Measurements from ENCODE around the gene TRAF3. TPM values are rescaled to one million over a fixed set of nuclear protein-coding genes. Genes with fewer than 3 reads are reported as not detected.

Gene TRAF3
- total RNA-seq, 1 donor from 2014 or later, result 18.8 TPM

- intact Hi-C loops (cut with DNase I), result loop anchor here (10.0 kb wide), 1 partner anchor 215 kb away; no protein-coding TSS in a partner anchor
- DNase-seq (ENCODE audit: low spot score), result no peak
- ATAC-seq, result no peak
Observed at GRCh38 chr14:102909911-102910310, 132.7 kb downstream of the TRAF3 start.

GRCh38 chr14:102910442-102910841 is 133.2 kb downstream of the TRAF3 start:
- intact Hi-C loops (cut with DNase I), result loop anchor here (10.0 kb wide), 1 partner anchor 216 kb away; no protein-coding TSS in a partner anchor
- ATAC-seq (no peak), DNase-seq (ENCODE audit: low spot score) (no peak)

GRCh38 chr14:102911541-102911951 is 134.3 kb downstream of the TRAF3 start:
- intact Hi-C loops (cut with DNase I), result loop anchor here (10.0 kb wide), 1 partner anchor 217 kb away; no protein-coding TSS in a partner anchor
- DNase-seq (ENCODE audit: low spot score), result peak; percentile 55
- peak; percentile 26 for ATAC-seq

GRCh38 chr14:102911991-102912761 is 134.9 kb downstream of the TRAF3 start:
- DNase-seq (ENCODE audit: low spot score) (peak; percentile 45), ATAC-seq (no peak)
- intact Hi-C loops (cut with DNase I), result loop anchor here (10.0 kb wide), 1 partner anchor 217 kb away; no protein-coding TSS in a partner anchor

- ATAC-seq, result no peak
- DNase-seq (ENCODE audit: low spot score), result peak; percentile 52
- intact Hi-C loops (cut with DNase I), result loop anchor here (10.0 kb wide), 1 partner anchor 219 kb away; no protein-coding TSS in a partner anchor
Observed at GRCh38 chr14:102913341-102914211, 136.3 kb downstream of the TRAF3 start.

- intact Hi-C loops (cut with DNase I), result loop anchor here (10.0 kb wide), 1 partner anchor 220 kb away; no protein-coding TSS in a partner anchor
- ATAC-seq (no peak), DNase-seq (ENCODE audit: low spot score) (no peak)
Observed at GRCh38 chr14:102914474-102915291, 137.4 kb downstream of the TRAF3 start.

- intact Hi-C loops (cut with DNase I), result loop anchor here (10.0 kb wide), 1 partner anchor 221 kb away; no protein-coding TSS in a partner anchor
- ATAC-seq (no peak), DNase-seq (ENCODE audit: low spot score) (no peak)
Observed at GRCh38 chr14:102915292-102916110, 138.3 kb downstream of the TRAF3 start.

GRCh38 chr14:102916347-102917055 is 139.3 kb downstream of the TRAF3 start:
- ATAC-seq (no peak), DNase-seq (ENCODE audit: low spot score) (no peak)
- intact Hi-C loops (cut with DNase I), result loop anchor here (10.0 kb wide), 1 partner anchor 222 kb away; no protein-coding TSS in a partner anchor

GRCh38 chr14:102917056-102917385 is 139.8 kb downstream of the TRAF3 start:
- DNase-seq (ENCODE audit: low spot score), result no peak
- ATAC-seq, result no peak
- intact Hi-C loops (cut with DNase I), result loop anchor here (10.0 kb wide), 1 partner anchor 222 kb away; no protein-coding TSS in a partner anchor

GRCh38 chr14:102917469-102918211 is 140.4 kb downstream of the TRAF3 start:
- ATAC-seq, result peak; percentile 56
- DNase-seq (ENCODE audit: low spot score), result peak; percentile 77
- intact Hi-C loops (cut with DNase I), result loop anchor here (10.0 kb wide), 1 partner anchor 223 kb away; no protein-coding TSS in a partner anchor

GRCh38 chr14:102918438-102918837 is 141.2 kb downstream of the TRAF3 start:
- ATAC-seq (no peak), DNase-seq (ENCODE audit: low spot score) (no peak)
- intact Hi-C loops (cut with DNase I), result loop anchor here (10.0 kb wide), 1 partner anchor 224 kb away; no protein-coding TSS in a partner anchor

GRCh38 chr14:102920273-102920997 is 143.2 kb downstream of the TRAF3 start:
- no peak for DNase-seq (ENCODE audit: low spot score)
- intact Hi-C loops (cut with DNase I), result loop anchor here (10.0 kb wide), 1 partner anchor 146 kb away; the partner anchor contains the start of gene TRAF3

GRCh38 chr14:102920998-102921304 is 143.7 kb downstream of the TRAF3 start:
- ATAC-seq (no peak), DNase-seq (ENCODE audit: low spot score) (no peak)
- intact Hi-C loops (cut with DNase I), result loop anchor here (10.0 kb wide), 1 partner anchor 146 kb away; the partner anchor contains the start of gene TRAF3

More at GRCh38 chr14:102920273-102920997, 143.2 kb downstream of the TRAF3 start:
- ATAC-seq, result no peak

- intact Hi-C loops (cut with DNase I), result loop anchor here (10.0 kb wide), 1 partner anchor 148 kb away; the partner anchor contains the start of gene TRAF3
- ATAC-seq (peak; percentile 30), DNase-seq (ENCODE audit: low spot score) (no peak)
Observed at GRCh38 chr14:102922490-102923200, 145.4 kb downstream of the TRAF3 start, which contains the start of gene AMN. TSS of gene AMN (plus strand) at chr14:102922663. CDS start at chr14:102922689, 26 bp downstream.

Data from sciatic nerve (tissue), 2 donors.